IPS-11a (cell line): Measurements from ENCODE around the gene SLC39A11.
"Not testable (repeated sequence)": the region's sequence is repeated elsewhere in the genome, so short reads cannot be mapped to it uniquely, and the experiment has no call there.

Experiments
- H3K4me3 ChIP-seq: one replicate; pipeline ENCODE4 v1.5.1; 2013; ENCODE audit warnings: low read depth, low read length, control low read depth

Gene SLC39A11, protein sequence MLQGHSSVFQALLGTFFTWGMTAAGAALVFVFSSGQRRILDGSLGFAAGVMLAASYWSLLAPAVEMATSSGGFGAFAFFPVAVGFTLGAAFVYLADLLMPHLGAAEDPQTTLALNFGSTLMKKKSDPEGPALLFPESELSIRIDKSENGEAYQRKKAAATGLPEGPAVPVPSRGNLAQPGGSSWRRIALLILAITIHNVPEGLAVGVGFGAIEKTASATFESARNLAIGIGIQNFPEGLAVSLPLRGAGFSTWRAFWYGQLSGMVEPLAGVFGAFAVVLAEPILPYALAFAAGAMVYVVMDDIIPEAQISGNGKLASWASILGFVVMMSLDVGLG

DNA sequence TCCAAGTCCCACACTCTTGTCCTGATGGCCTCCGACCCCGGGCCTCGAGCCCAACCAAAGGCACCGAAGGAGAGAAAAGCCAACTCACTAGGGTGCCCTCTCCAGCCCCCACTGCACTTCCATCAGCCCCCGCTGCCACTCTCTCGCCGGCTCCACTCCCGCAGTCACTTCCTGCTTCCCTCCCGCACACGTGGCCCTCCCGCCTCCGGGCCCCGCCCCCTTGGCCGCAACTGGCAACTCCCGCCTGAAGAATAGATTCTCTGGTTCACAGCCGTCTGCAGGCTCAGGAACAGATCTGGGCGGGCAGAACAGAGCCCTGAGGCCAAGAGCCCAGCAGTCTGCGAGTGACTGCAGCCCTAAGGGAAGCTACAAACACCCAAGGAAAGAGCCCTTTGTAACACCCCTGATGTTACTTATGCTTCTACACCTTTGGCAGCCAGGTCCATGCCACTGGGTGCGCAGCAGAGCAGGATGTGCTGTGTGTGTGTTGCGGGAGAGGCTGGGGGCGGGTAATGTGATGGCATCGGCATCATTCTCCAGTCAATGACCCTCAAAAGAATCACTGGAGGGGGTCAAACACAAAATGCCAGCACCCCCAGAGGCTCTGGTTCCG, at the start of gene SLC39A11:
TSS of gene SLC39A11 (minus strand) at position 166 of the 613 bp plus-strand sequence. CDS start 3,924 bp downstream, outside the sequence.
- peak within 1 kb of the TSS; percentile 58 for H3K4me3 ChIP-seq

DNA sequence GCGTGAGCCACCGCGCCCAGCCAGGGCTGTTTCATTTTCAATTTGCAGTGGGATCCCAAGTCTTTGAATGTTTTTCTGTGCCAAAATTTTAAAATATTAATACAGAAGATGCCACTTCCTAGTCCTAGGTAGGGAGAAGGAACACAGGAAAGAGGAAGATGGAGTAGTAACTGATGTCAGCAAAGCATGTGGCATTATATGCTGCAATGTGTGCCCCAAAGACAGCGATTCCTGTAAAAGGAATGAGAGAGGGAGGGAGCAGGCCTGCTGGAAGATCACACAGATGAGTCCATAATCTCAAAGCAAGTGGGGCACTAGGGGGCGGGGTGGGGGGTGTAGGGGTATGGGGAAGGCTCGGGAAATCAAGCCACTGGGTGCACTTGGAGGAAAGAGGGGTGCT, 48.9 kb upstream of the SLC39A11 start:
- no peak overlapping the region for H3K4me3 ChIP-seq

DNA sequence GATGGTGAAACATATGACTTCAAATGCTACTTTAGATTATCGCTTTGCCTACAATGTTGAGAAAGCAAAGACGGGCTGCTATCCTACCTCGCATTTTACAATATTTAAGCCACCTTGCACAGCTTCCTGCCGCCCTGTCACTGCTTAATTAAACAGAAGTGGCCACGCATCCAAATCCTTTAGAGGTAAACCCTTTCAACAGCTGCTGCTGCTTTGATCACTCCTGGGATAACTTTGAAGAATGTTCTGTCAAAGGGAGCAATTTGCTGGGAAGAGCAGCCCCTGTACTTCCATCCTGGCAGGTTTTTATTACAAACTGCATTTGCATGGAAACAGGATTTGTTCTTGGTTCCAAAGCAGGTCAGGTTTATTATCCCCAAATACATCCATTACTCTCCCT, 48.1 kb upstream of the SLC39A11 start:
- no peak overlapping the region for H3K4me3 ChIP-seq

GRCh38 chr17:73139296-73139695, 46.8 kb upstream of the SLC39A11 start:
- no peak overlapping the region for H3K4me3 ChIP-seq

DNA sequence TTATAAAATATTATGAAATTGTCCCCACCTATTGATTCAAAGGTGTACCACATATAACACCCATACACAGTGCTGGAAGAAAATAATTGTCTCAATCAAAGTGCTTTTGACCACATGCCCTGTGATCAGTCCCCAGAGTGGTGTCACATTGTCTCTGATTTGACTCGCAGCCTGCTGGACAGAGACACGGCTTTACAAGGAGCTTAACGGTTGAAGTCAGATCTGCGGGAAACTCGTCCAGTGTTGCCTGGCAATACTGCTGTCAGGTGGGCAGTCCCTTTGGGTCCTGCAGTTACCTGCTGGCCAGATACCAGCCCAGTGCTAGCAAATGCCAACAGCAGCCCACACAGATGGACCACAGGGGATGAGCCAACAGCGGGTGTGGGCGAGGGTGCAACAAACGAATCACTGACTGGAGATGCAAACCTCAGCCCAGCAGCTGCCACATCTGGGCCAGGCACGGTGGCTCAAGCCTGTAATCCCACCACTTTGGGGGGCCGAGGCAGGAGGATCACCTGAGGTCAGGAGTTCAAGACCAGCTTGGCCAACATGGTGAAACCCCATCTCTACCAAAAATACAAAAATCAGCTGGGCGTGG, 46.2 kb upstream of the SLC39A11 start:
- no peak overlapping the region for H3K4me3 ChIP-seq

DNA sequence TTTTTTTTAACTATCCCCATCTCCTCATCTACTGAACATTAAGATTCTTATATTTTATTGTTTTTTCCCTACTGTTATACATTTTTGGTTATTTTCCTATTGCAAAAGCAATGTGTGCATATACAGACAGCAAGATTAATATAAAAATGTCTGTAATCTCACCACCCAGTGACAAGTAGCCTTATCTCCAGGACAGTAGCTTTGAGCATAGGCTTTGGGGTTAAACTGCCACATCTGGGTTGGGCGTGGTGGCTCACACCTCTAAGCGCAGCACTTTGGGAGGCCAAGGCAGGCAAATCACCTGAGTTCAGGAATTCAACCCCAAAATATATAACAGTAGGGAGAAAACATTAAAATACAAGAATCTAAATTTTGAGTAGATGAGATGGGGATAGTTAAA, 44.9 kb upstream of the SLC39A11 start:
- no peak overlapping the region for H3K4me3 ChIP-seq

GRCh38 chr17:73135766-73136165, 43.3 kb upstream of the SLC39A11 start:
- H3K4me3 ChIP-seq: no peak overlapping the region

GRCh38 chr17:73133911-73134649, 41.6 kb upstream of the SLC39A11 start:
- H3K4me3 ChIP-seq: no peak overlapping the region

DNA sequence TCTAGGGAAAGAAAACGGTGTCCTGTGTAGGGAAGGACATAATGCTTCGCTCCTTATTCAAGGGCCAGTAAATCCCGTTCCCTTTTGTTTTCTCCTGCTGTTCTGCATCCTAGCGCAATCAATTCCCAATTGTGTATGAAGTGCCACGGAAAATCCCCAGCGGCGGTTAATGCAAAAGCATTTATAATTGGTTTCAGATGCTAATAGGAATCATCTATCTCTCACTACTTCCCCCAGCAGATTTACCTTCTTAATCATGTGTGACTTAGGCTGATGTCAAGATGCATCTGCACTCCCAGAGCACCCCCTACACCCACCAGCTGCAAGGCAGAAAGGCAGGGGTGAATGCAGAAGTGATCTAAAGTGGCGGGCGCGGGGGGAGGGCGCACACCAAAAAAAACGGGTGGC, 39.6 kb upstream of the SLC39A11 start:
- H3K4me3 ChIP-seq: no peak overlapping the region

DNA sequence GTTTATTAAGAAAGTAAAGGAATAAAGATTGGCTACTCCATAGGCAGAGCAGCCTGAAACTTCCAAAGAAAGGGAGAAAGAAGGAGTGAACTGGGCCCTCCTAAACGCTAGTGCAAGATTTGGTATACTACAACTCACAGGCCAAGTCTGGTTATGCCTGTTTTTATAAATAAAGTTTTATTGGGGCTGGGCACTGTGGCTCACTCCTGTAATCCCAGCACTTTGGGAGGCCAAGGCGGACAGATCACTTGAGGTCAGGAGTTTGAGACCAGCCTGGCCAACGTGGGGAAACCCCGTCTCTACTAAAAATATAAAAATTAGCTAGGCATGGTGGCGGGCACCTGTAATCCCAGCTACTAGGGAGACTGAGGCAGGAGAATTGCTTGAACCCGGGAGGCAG, 39.0 kb upstream of the SLC39A11 start:
- not testable (repeated sequence) for H3K4me3 ChIP-seq

DNA sequence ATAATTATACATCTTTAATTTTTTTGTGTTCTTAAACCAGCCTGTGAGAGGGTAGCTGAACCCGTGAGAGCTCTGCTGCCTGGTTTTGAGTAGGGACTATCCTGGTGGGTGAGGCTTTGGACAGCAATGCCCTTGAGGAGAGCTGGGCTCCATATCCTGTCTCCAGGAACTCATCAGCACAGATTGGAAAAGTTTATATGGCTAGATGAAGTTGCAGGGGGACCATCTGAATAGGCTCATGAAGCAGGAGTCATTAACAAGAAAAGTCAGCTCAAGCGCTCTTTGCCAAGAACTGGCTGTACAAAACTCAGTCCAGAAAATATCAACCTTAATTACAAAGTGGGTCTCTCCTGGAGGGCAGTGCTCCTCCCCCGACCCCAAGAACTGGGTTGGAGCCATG, 38.5 kb upstream of the SLC39A11 start:
- no peak overlapping the region for H3K4me3 ChIP-seq

DNA sequence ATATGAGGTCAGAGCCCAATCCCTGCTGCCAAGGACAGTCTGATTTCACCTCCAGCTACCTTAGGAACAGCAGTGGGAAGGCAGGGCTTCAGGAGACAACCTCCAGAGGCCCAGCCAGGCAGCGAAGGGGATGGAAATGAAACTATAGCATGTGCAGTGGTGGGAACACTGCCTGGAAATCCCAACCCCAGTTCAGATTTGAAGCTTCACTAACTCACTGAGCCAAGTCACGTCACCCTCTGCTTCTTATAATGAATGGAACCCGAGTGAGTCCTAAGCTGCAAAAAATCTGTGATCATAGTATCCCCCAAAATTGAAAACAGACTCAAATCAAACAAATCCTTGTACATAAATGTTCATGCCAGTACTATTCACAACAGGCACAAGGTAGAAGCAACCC, 36.0 kb upstream of the SLC39A11 start:
- no peak overlapping the region for H3K4me3 ChIP-seq

DNA sequence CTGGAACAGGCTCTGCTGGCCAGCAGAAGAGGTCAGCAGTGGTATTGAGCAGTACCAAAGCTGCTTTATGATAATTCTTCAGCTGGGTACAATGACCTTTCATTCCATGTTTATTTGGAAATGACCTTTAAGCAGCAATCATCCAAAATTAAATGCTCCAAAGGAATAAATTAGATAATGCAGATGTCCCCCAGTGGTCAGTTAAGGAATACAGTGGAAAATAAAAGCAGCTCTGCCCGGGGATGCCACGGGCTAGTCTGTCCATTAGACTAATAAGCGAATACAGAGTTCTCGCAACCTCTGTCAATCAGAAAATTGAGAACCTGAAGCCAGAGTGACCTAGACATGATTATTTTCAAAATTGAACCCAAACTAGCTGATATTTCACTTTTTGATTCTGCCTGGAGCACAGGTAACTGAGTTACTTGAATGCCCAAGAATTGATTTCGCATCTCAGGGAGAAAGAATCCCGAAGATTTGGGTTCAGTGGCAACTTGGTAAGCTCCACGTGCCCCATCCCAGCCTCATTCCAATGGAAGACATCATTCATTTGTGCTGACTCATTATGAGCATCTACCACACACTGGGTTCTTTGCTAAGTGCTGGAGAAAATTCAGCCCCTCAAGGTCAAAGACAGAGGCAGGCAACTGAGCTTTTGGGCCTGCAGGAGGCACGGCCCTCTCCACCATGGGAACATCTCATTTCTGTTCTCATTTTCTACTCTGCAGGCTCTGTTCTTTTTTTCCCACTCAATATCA, 34.4 kb upstream of the SLC39A11 start:
- H3K4me3 ChIP-seq: no peak overlapping the region

GRCh38 chr17:73123606-73124320, 31.3 kb upstream of the SLC39A11 start:
- H3K4me3 ChIP-seq: no peak overlapping the region

- no peak overlapping the region for H3K4me3 ChIP-seq
These were observed 30.6 kb upstream of the SLC39A11 start for GRCh38 chr17:73122953-73123605.

GRCh38 chr17:73121506-73121905, 29.0 kb upstream of the SLC39A11 start:
- H3K4me3 ChIP-seq: no peak overlapping the region

DNA sequence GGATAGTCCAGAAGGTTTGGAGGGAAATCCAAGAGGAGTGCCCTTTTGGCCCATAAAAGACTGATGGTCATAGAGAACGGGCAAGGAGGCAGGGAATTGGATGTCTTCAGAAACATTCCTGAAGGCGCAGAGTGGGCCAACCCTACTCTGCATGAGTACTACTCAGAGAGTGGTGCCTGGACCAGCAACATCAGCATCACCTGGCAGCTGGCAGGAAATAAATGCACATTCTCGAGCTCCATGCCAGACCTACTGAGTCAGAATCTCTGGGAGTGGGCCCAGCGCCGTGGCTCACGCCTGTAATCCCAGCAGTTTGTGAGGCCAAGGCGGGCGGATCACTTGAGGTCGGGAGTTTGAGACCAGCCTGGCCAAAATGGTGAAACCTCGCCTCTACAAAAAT, 27.1 kb upstream of the SLC39A11 start:
- H3K4me3 ChIP-seq: no peak overlapping the region

GRCh38 chr17:73118951-73119391, 26.5 kb upstream of the SLC39A11 start:
- no peak overlapping the region for H3K4me3 ChIP-seq

GRCh38 chr17:73118139-73118538, 25.7 kb upstream of the SLC39A11 start:
- H3K4me3 ChIP-seq: no peak overlapping the region

DNA sequence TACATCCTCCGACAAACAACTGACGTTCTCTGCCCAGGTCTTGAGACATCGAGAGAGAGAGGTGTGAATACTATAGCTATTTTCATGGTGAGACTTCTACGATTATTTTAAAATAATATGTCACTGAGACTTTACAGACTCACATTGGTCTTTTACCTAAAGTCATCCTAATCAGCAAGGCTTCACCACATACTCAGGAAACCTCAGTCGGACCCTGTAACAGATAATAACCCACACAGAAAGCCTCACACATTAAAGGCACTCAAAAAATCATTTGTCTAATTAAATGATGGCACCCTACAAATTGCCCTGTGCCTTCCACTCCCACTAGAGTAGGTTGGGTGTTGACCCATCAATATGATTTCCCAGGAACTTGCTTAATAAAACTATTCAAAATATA, 19.8 kb upstream of the SLC39A11 start:
- no peak overlapping the region for H3K4me3 ChIP-seq
